ENCODE results near the gene KCTD2. TPM values are rescaled to one million over a fixed set of nuclear protein-coding genes. Genes with fewer than 3 reads are reported as not detected.

Gene KCTD2
- total and polyA plus RNA-seq, 2 of the 13 experiments (the other 11 are each of a cell fraction or from before 2014, with no cell fraction given): 28.3 to 32.6 TPM

DNA sequence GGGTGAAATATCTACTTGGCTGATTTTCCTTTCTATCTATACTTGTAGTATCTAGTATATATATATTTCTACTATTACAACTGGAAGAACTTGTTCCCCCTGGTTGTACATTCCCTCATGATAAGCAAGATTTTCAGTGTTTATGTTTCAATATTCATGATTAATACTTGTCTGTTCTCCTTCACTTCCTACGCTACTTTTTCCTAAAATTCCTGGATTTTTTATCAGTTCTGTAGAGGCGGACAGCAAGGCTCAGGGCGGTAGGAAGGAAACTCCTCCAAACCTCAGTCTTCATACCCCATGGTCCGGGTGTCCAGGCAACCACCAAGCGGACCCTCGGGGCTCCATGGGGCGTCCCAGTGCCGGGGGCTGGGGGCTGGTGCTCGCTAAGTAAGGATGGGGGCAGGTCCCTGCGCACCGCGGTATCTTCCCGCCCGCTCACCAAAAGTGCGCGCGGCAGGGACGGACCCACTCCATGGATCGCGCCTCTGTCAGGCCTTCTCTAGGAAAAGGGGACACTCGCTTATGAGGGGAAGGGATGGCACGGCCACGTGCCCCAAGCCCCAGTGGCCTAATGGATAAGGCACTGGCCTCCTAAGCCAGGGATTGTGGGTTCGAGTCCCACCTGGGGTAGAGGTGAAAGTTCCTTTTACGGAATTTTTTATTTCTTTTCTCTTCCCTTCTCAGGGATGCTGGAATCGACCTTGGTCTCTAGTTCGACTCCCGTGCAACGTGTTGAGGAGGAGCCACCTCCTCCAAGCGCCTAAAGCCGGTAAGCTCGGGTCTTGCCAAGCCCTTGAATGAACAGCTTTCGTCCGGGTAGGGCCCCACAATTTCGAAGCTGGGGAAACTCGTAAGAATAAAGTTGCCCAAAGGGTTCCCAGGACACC is 13.4 kb upstream of the KCTD2 start (continued):
- TF ChIP-seq, protein P1, sequence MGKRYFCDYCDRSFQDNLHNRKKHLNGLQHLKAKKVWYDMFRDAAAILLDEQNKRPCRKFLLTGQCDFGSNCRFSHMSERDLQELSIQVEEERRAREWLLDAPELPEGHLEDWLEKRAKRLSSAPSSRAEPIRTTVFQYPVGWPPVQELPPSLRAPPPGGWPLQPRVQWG (CRISPR knock-in tag; IDR thresholded peaks at IDR 0.05; ENCODE audit: borderline replicate concordance, low read depth): no peak
- TF ChIP-seq ZC3H13 (CRISPR knock-in tag; IDR thresholded peaks at IDR 0.05) (no peak), KMT2A (CRISPR knock-in tag; IDR thresholded peaks at IDR 0.05) (peak; percentile 74; the same call in 1 of the 2 replicates), ZSCAN21 (CRISPR knock-in tag; IDR thresholded peaks at IDR 0.05; ENCODE audit: borderline replicate concordance) (peak; percentile 93), ZNF549 (CRISPR knock-in tag; IDR thresholded peaks at IDR 0.05) (no peak), ZNF282 (IDR thresholded peaks at IDR 0.05; ENCODE audit: partially characterized antibody) (no peak), TBX3 (IDR thresholded peaks at IDR 0.05; ENCODE audit: borderline replicate concordance) (no peak), ZMYM3 (CRISPR knock-in tag; IDR thresholded peaks at IDR 0.05) (peak; percentile 67; the same call in 1 of the 2 replicates), KLF11 (CRISPR knock-in tag; IDR thresholded peaks at IDR 0.05) (peak; percentile 97)
- TF ChIP-seq, protein P2, sequence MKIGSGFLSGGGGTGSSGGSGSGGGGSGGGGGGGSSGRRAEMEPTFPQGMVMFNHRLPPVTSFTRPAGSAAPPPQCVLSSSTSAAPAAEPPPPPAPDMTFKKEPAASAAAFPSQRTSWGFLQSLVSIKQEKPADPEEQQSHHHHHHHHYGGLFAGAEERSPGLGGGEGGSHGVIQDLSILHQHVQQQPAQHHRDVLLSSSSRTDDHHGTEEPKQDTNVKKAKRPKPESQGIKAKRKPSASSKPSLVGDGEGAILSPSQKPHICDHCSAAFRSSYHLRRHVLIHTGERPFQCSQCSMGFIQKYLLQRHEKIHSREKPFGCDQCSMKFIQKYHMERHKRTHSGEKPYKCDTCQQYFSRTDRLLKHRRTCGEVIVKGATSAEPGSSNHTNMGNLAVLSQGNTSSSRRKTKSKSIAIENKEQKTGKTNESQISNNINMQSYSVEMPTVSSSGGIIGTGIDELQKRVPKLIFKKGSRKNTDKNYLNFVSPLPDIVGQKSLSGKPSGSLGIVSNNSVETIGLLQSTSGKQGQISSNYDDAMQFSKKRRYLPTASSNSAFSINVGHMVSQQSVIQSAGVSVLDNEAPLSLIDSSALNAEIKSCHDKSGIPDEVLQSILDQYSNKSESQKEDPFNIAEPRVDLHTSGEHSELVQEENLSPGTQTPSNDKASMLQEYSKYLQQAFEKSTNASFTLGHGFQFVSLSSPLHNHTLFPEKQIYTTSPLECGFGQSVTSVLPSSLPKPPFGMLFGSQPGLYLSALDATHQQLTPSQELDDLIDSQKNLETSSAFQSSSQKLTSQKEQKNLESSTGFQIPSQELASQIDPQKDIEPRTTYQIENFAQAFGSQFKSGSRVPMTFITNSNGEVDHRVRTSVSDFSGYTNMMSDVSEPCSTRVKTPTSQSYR (CRISPR knock-in tag; IDR thresholded peaks at IDR 0.05; ENCODE audit: borderline replicate concordance): no peak
- TF ChIP-seq, protein P3, sequence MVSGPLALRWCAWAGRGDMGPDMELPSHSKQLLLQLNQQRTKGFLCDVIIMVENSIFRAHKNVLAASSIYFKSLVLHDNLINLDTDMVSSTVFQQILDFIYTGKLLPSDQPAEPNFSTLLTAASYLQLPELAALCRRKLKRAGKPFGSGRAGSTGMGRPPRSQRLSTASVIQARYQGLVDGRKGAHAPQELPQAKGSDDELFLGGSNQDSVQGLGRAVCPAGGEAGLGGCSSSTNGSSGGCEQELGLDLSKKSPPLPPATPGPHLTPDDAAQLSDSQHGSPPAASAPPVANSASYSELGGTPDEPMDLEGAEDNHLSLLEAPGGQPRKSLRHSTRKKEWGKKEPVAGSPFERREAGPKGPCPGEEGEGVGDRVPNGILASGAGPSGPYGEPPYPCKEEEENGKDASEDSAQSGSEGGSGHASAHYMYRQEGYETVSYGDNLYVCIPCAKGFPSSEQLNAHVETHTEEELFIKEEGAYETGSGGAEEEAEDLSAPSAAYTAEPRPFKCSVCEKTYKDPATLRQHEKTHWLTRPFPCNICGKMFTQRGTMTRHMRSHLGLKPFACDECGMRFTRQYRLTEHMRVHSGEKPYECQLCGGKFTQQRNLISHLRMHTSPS (CRISPR knock-in tag; IDR thresholded peaks at IDR 0.05; ENCODE audit: low read depth): 0 out of 2 replicates have a peak, but pooled peaks have one; percentile 3
- TF ChIP-seq, protein P4, sequence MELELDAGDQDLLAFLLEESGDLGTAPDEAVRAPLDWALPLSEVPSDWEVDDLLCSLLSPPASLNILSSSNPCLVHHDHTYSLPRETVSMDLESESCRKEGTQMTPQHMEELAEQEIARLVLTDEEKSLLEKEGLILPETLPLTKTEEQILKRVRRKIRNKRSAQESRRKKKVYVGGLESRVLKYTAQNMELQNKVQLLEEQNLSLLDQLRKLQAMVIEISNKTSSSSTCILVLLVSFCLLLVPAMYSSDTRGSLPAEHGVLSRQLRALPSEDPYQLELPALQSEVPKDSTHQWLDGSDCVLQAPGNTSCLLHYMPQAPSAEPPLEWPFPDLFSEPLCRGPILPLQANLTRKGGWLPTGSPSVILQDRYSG (CRISPR knock-in tag; IDR thresholded peaks at IDR 0.05): no peak
- TF ChIP-seq, protein P5, sequence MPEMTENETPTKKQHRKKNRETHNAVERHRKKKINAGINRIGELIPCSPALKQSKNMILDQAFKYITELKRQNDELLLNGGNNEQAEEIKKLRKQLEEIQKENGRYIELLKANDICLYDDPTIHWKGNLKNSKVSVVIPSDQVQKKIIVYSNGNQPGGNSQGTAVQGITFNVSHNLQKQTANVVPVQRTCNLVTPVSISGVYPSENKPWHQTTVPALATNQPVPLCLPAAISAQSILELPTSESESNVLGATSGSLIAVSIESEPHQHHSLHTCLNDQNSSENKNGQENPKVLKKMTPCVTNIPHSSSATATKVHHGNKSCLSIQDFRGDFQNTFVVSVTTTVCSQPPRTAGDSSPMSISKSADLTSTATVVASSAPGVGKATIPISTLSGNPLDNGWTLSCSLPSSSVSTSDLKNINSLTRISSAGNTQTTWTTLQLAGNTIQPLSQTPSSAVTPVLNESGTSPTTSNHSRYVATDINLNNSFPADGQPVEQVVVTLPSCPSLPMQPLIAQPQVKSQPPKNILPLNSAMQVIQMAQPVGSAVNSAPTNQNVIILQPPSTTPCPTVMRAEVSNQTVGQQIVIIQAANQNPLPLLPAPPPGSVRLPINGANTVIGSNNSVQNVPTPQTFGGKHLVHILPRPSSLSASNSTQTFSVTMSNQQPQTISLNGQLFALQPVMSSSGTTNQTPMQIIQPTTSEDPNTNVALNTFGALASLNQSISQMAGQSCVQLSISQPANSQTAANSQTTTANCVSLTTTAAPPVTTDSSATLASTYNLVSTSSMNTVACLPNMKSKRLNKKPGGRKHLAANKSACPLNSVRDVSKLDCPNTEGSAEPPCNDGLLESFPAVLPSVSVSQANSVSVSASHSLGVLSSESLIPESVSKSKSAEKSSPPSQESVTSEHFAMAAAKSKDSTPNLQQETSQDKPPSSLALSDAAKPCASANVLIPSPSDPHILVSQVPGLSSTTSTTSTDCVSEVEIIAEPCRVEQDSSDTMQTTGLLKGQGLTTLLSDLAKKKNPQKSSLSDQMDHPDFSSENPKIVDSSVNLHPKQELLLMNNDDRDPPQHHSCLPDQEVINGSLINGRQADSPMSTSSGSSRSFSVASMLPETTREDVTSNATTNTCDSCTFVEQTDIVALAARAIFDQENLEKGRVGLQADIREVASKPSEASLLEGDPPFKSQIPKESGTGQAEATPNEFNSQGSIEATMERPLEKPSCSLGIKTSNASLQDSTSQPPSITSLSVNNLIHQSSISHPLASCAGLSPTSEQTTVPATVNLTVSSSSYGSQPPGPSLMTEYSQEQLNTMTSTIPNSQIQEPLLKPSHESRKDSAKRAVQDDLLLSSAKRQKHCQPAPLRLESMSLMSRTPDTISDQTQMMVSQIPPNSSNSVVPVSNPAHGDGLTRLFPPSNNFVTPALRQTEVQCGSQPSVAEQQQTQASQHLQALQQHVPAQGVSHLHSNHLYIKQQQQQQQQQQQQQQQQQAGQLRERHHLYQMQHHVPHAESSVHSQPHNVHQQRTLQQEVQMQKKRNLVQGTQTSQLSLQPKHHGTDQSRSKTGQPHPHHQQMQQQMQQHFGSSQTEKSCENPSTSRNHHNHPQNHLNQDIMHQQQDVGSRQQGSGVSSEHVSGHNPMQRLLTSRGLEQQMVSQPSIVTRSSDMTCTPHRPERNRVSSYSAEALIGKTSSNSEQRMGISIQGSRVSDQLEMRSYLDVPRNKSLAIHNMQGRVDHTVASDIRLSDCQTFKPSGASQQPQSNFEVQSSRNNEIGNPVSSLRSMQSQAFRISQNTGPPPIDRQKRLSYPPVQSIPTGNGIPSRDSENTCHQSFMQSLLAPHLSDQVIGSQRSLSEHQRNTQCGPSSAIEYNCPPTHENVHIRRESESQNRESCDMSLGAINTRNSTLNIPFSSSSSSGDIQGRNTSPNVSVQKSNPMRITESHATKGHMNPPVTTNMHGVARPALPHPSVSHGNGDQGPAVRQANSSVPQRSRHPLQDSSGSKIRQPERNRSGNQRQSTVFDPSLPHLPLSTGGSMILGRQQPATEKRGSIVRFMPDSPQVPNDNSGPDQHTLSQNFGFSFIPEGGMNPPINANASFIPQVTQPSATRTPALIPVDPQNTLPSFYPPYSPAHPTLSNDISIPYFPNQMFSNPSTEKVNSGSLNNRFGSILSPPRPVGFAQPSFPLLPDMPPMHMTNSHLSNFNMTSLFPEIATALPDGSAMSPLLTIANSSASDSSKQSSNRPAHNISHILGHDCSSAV (CRISPR knock-in tag; IDR thresholded peaks at IDR 0.05; ENCODE audit: borderline replicate concordance): no peak

All from HepG2 (cell line).